EH (cell line): ENCODE data around the gene CASP3.
A peak's percentile ranks its signal among the peaks of the same experiment; 100 is the strongest.
"Not testable (repeated sequence)": the region's sequence is repeated elsewhere in the genome, so short reads cannot be mapped to it uniquely, and the experiment has no call there.

ENCODE experiments used
- DNase-seq: peaks from one replicate; pipeline ENCODE4 v3.0.0-alpha.2; 2015; ENCODE audit warnings: low read depth

Gene CASP3

GRCh38 chr4:184635381-184635780 lies 13.9 kb downstream of the CASP3 start:
- DNase-seq = no peak

- no peak for DNase-seq
Measured at GRCh38 chr4:184632842-184633241, 16.4 kb downstream of the CASP3 start.

DNA sequence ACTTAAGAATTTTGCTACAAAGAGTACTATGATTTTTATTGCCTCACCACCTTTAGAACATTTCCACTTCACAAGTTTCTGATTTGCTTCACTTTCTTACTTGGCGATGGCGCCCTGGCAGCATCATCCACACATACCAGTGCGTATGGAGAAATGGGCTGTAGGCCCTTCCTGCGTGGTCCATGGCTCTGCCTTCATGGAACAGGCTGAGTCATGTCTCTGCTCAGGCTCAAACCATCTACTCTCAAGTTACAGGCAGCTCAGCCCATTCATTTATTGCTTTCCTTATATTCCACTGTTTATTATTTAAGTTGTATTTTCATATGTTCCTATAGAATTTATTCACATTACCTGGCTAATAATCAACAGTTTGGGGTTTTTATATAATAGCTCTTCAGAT lies 21.1 kb downstream of the CASP3 start:
- DNase-seq = no peak

DNA sequence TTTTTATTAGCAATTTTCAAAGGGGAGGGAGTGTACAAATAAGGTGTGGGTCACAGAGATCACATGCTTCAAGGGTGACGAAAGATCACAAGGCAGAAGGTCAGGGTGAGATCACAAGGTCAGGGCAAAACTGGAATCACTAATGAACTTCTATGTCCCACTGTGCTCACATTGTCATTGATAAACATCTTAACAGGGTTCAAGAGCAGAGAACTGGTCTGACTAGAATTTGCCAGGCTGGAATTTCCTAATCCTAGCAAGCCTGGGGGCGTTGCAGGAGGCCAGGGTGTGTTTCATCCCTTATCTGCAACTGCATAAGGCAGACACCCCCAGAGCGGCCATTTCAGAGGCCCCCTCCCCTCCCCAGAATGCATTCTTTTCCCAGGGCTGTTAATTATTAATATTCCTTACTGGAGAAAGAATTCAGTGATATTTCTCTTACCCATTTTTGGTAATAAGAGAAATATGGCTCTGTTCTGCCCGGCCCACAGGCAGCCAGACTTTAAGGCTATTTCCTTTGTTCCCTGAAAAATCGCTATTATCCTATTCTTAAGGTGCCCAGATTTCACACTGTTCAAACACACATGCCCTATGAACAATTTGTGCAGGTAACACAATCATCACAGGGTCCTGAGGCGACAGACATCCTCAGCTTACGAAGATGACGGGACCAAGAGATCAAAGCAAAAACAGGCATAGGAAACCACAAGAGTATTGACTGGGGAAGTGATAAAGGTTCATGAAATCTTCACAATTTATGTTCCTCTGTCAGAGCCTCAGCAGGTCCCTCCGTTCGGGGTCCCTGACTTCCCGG lies 23.3 kb downstream of the CASP3 start:
- not testable (repeated sequence) for DNase-seq

DNA sequence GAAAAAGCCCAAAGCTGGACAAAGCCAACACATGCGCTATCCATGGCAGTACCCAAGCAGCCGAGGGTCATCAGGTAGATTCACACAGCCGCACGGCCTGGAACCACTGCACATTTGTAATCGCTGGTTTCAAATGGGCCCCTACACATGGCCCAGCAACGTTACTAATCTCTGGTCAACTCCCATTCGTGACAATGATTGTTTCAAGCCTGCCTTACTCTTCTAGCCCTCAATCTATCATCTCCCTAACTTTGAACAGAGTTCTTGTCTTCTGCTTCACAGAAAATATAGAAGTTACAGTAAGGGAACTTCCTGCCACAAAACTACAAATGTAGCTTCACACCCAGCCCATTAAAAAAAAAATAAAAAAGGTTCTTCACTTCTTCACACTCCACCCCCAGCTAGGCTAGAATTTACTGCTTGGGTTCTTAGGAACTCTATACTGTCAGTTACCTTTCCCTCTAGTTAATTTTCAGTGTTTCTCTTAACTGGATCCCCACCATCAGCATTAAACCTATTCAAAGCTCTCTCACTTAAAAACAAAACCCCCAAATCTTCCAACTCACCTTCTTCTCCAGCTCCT lies 24.2 kb downstream of the CASP3 start:
- no peak for DNase-seq

DNA sequence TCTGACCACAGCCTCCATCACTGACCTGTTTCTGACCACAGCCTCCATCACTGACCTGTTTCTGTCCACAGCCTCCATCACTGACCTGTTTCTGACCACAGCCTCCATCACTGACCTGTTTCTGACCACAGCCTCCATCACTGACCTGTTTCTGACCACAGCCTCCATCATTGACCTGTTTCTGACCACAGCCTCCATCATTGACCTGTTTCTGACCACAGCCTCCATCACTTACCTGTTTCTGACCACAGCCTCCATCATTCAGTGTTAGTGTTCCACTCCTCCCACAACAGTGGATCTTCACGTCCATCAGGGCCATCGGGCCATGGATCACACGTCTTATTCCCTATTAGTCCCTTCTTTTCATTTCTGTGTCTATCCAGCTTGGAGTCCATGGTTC lies 24.7 kb downstream of the CASP3 start:
- not testable (repeated sequence) for DNase-seq

DNA sequence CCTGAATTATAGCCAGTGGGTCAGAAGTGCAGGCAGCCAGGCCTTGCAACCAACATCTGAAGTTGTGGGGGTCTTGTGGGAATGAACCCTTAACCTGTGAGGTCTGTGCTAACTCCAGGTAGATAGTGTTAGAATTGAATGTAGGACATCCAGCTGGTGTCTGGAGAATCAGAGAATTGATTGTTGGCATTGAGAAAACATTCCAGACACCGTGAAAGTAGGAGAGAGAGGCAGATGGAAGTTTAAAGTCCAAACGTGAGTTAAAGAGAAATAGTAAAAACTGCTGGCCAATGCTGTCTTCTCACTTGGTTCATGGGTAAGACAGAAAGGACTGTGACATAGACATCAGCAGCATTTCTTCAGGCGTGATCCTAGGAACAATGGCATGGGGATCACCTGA lies 27.7 kb downstream of the CASP3 start:
- no peak for DNase-seq

GRCh38 chr4:184620212-184620867 lies 28.9 kb downstream of the CASP3 start:
- DNase-seq = no peak

DNA sequence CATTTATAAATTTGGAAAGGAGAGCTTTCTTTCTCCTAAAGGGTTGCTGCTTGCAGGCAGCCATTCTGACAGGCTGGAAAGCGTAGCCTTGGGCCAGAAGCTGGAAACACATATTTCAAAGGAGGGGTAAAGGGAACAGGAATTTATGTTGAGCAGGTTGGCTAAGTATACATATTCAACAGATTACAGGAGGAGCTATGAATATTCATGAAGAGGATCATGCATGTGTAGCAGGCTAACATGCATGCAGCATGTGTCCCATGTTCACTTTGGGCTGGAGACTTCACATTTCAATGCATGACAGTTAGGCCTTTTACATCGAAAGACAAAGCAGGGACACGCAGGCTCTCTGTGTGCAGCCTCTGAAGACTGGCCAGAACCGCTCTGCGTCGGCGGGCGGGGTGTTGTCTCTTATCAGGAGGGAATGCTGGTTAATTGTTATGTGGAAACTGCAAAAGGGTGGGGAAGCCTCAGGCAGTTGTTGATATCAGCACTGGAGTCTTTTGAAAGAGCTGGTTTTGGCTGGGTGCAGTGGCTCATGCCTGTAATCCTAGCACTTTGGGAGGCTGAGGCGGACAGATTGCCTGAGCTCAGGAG lies 31.5 kb downstream of the CASP3 start:
- DNase-seq = no peak

GRCh38 chr4:184616633-184617551 lies 32.4 kb downstream of the CASP3 start:
- no peak for DNase-seq

DNA sequence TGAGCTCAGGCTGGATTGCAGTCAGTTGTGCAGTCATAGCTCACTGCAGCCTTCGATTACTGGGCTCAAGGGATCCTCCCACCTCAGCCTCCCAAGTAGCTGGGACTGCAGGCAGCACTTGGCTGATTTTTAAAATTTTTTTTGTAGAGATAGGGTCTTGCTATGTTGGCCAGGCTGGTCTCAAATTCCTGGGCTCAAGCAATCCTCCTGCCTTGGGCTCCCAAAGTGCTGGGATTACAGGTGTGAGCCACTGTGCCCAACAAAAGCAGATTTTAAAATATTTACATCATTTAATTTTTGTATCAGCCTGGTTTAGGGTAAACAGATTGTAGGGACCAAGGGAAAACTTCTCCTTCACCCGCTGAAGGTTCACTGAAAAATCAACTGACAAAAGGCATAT lies 33.1 kb downstream of the CASP3 start:
- not testable (repeated sequence) for DNase-seq

DNA sequence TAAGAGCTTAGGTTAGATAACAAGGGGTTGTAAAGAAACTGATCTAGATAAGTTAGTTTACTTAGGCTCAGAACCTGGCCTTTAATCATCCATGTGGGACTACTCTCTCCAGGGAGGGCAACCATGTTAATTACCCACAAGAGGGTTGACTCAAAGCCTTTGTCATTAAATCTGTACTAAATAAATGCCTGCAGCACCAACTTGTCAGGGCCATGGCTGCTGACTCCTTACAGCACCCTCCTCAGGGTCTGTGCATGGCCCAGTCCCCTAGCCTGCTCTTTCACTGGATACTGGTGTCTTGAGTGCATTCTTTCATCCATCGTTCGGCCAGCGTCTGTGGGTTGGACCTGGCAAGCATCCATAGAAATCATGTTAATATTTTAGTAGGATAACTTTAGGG lies 34.7 kb downstream of the CASP3 start:
- no peak for DNase-seq

- no peak for DNase-seq
Measured at GRCh38 chr4:184613405-184613804, 35.8 kb downstream of the CASP3 start.

GRCh38 chr4:184612074-184612473 lies 37.2 kb downstream of the CASP3 start:
- no peak for DNase-seq

DNA sequence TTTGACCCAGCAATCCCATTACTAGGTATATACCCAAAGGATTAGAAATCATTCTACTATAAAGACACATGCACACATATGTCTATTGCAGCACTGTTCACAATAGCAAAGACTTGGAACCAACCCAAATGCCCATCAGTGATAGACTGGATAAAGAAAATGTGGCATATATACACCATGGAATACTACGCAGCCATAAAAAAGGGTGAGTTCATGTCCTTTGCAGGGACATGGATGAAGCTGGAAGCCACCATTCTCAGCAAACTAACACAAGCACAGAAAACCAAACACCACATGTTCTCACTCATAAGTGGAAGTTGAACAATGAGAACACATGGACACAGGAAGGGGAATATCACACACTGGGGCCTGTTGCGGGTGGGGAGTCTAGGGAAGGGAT lies 41.8 kb downstream of the CASP3 start:
- DNase-seq = not testable (repeated sequence)

- DNase-seq = not testable (repeated sequence)
Measured at GRCh38 chr4:184602857-184603256, 46.4 kb downstream of the CASP3 start.

- not testable (repeated sequence) for DNase-seq
Measured at GRCh38 chr4:184600982-184601381, 48.3 kb downstream of the CASP3 start.

- DNase-seq = peak; percentile 74
Measured at GRCh38 chr4:184599492-184600135, 49.6 kb downstream of the CASP3 start.

GRCh38 chr4:184598753-184599491 lies 50.3 kb downstream of the CASP3 start:
- peak; percentile 20 for DNase-seq

DNA sequence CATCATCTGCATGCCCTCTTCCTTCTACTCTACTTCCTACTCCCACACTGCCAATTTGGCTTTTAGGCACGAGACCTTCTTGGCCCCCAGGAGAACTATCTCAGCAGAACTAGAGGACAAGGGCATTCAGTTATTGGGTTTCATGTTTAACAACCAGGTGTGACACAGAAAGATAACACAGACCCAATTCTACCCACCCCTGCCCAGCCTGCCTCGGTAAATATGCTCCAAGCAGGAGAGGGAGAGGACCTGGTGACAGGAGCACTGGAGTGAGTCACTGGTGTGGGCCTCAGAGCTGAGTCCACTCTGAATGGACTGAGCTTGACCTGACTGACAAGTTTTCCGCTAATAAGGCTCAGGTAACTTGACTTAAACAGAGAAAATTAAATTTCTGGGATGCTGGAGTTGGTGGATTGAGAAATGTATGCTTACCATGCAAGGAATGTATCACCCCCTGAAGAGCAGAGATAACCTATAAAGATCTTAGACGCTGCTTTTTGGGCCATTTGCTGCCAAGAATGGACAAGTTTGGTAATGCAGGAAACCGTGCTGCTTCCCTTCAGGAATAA lies 52.5 kb downstream of the CASP3 start:
- no peak for DNase-seq
